Prostate gland (tissue), 2 donors: Measurements from ENCODE around the gene HDHD2.

Experiments
- POLR2A ChIP-seq: fragments of 450-650 bp; IDR thresholded peaks from one replicate; pipeline ENCODE4 v1.6.1; 2016; ENCODE audit warnings: antibody characterized with exemption, mild to moderate bottlenecking
- TF ChIP-seq, protein P1 (sequence below), 4 experiments: fragments of 200-600 bp in 2 of 4; fragments of 450-650 bp in 2 of 4; sonication (generic) in 2 of 4; IDR thresholded peaks; 1 replicate in 3 of 4; 2 replicates in 1 of 4; pipeline ENCODE4 v1.5.1; 2016 to 2019; ENCODE audit warnings: antibody characterized with exemption in 4 of 4, mild to moderate bottlenecking in 2 of 4, moderate library complexity in 2 of 4

GRCh38 chr18:47191961-47192360 is 41.7 kb upstream of the HDHD2 start:
- TF ChIP-seq, protein P1, sequence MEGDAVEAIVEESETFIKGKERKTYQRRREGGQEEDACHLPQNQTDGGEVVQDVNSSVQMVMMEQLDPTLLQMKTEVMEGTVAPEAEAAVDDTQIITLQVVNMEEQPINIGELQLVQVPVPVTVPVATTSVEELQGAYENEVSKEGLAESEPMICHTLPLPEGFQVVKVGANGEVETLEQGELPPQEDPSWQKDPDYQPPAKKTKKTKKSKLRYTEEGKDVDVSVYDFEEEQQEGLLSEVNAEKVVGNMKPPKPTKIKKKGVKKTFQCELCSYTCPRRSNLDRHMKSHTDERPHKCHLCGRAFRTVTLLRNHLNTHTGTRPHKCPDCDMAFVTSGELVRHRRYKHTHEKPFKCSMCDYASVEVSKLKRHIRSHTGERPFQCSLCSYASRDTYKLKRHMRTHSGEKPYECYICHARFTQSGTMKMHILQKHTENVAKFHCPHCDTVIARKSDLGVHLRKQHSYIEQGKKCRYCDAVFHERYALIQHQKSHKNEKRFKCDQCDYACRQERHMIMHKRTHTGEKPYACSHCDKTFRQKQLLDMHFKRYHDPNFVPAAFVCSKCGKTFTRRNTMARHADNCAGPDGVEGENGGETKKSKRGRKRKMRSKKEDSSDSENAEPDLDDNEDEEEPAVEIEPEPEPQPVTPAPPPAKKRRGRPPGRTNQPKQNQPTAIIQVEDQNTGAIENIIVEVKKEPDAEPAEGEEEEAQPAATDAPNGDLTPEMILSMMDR (IDR thresholded peaks at IDR 0.05): no peak
- no peak for TF ChIP-seq POLR2A
